Right atrium auricular region (tissue), 2 donors: Measurements from ENCODE around the gene ERF. TPM values are rescaled to one million over a fixed set of nuclear protein-coding genes. Genes with fewer than 3 reads are reported as not detected.

Experiments used
- DNase-seq: peaks from one replicate; pipeline ENCODE4 v3.0.0-alpha.2; 2019; ENCODE audit warnings: low spot score
- H3K27ac ChIP-seq, 2 donors: fragments of 200-600 bp; sonication (generic); 1 replicate in 1 of 2; 2 replicates in 1 of 2; pipeline ENCODE4 v1.5.1; 2016 to 2019
- H3K27me3 ChIP-seq, 2 donors: fragments of 200-600 bp; sonication (generic); one replicate each; pipeline versions ENCODE4 v1.5.1 to v1.6.0; 2017 to 2019
- H3K36me3 ChIP-seq: fragments of 200-600 bp; sonication (generic); one replicate; pipeline ENCODE4 v1.5.1; 2016
- H3K4me1 ChIP-seq, 2 donors: fragments of 200-600 bp; sonication (generic); one replicate each; pipeline versions ENCODE4 v1.5.1 to v1.6.0; 2017 to 2019
- H3K4me3 ChIP-seq, 2 donors: fragments of 200-600 bp; sonication (generic); 1 replicate in 1 of 2; 2 replicates in 1 of 2; pipeline ENCODE4 v1.5.1; 2017 to 2019; ENCODE audit warnings: mild to moderate bottlenecking in 1 of 2, moderate library complexity in 1 of 2
- H3K9me3 ChIP-seq, 2 donors: fragments of 200-600 bp; sonication (generic); one replicate each; pipeline ENCODE4 v1.5.1; 2019
- CTCF ChIP-seq, 2 donors: fragments of 200-600 bp; sonication (generic); IDR thresholded peaks; one replicate each; pipeline ENCODE4 v1.5.1; 2019; ENCODE audit warnings: antibody characterized with exemption in 2 of 2
- total RNA-seq, 2 donors: library from RNA; depleted of rRNA; stranded (reverse); fragments of >200 nt; gene quantifications; one replicate each; pipeline ENCODE4 v1.1.0, GENCODE V29; 2016

ERF gene
- total RNA-seq, 2 donors from 2014 or later, result 26.8 to 34.9 TPM

DNA sequence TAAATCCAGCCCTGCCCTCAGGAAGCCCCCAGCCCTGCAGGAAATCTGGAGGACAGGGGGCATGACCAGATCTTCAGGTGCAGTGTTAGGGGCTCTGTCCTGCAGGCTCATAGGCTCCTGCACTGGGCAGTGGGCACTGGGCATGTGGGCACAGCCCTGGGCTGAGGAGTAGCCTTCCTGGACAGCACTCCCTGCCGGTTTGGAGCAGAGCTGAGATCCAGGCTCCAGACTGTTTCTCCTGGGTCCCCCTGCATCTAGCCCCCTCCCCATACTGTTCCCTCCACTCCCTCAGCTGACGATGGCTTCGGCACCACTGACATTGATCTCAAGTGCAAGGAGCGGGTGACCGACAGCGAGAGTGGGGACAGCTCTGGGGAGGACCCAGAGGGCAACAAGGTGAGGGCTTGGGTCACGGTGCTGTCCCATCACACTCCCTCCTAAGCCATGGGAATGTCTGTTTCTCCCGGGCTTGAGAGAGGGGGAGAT is 34.7 kb upstream of the ERF start:
- Histone ChIP-seq H3K4me1 (peaks cover 0 to 24% of the 10 kb centered on the region in 2 donors), H3K4me3 (no peak overlapping the region), H3K9me3 (no peaks in the 10 kb centered on the region), H3K27ac (no peak overlapping the region), H3K36me3 (peaks cover 75% of the 10 kb centered on the region), H3K27me3 (no peaks in the 10 kb centered on the region)
- DNase-seq, result no peak
- no peak for TF ChIP-seq CTCF (IDR thresholded peaks at IDR 0.05)

GRCh38 chr19:42288881-42289555 is 34.1 kb upstream of the ERF start:
- Histone ChIP-seq H3K4me3 (no peak overlapping the region), H3K36me3 (peaks cover 69% of the 10 kb centered on the region), H3K27me3 (no peaks in the 10 kb centered on the region), H3K27ac (no peak overlapping the region), H3K9me3 (no peaks in the 10 kb centered on the region), H3K4me1 (peaks cover 0 to 26% of the 10 kb centered on the region in 2 donors)
- DNase-seq, result no peak
- TF ChIP-seq CTCF (IDR thresholded peaks at IDR 0.05), result no peak

DNA sequence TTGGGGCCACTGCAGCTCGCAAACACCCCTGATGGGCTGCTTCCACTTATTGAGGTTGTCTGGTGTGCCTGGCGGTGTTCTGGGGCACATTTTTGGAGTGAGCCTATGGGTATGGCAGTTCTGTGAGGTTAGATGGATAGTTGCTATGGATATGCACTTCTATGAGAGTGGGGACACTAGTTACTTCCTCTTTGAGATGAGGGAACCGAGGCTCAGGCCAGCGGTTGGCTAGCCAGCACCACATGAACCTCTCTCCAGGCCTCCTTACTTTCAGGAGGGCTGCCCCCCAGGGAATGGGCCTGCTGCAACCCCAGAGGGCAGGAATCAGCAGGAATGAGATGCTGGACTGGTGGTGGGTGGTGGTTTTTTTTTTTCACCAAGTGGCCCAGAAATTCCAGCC is 33.5 kb upstream of the ERF start:
- Histone ChIP-seq H3K4me1 (peaks cover 0 to 27% of the 10 kb centered on the region in 2 donors), H3K4me3 (no peak overlapping the region), H3K36me3 (peaks cover 63% of the 10 kb centered on the region), H3K27me3 (no peaks in the 10 kb centered on the region), H3K27ac (no peak overlapping the region), H3K9me3 (no peaks in the 10 kb centered on the region)
- TF ChIP-seq CTCF (IDR thresholded peaks at IDR 0.05), result no peak
- no peak for DNase-seq

- TF ChIP-seq CTCF (IDR thresholded peaks at IDR 0.05), result no peak
- Histone ChIP-seq H3K4me3 (no peak overlapping the region), H3K36me3 (peaks cover 57% of the 10 kb centered on the region), H3K27ac (no peak overlapping the region), H3K27me3 (no peaks in the 10 kb centered on the region), H3K9me3 (no peaks in the 10 kb centered on the region), H3K4me1 (peaks cover 0 to 33% of the 10 kb centered on the region in 2 donors)
- no peak for DNase-seq
These were observed 32.8 kb upstream of the ERF start for GRCh38 chr19:42287827-42288107.

- no peak for TF ChIP-seq CTCF (IDR thresholded peaks at IDR 0.05)
- peaks cover 51% of the 10 kb centered on the region for H3K36me3 ChIP-seq
- H3K27ac ChIP-seq, result peak overlapping the region; percentile 51 to 86
- H3K9me3 ChIP-seq, result no peaks in the 10 kb centered on the region
- H3K27me3 ChIP-seq, result no peaks in the 10 kb centered on the region
- no peak for DNase-seq
- peaks cover 0 to 38% of the 10 kb centered on the region in 2 donors for H3K4me1 ChIP-seq
- no peak overlapping the region for H3K4me3 ChIP-seq
These were observed 32.3 kb upstream of the ERF start for GRCh38 chr19:42287017-42287826.
